Measurements from ENCODE around the gene MPRIP. TPM values are rescaled to one million over a fixed set of nuclear protein-coding genes. Genes with fewer than 3 reads are reported as not detected.

MPRIP gene
- total RNA-seq, 1 experiment from 2014 or later = 258 TPM

GRCh38 chr17:17242246-17242645 lies 200.0 kb downstream of the MPRIP start:
- H3K79me2 ChIP-seq (ENCODE audit: insufficient read depth, low read length) = no peaks in the 10 kb centered on the region
- CTCF ChIA-PET = no interaction called here
- TF ChIP-seq ATF3 (IDR thresholded peaks at IDR 0.05) (no peak), POLR2AphosphoS5 (IDR thresholded peaks at IDR 0.05; ENCODE audit: low read depth, low read length) (no peak)
- no peak overlapping the region for H3K4me2 ChIP-seq (ENCODE audit: low read length)
- POLR2A ChIA-PET = no interaction called here
- H3K27me3 ChIP-seq (ENCODE audit: insufficient read depth, low read length) = no peaks in the 10 kb centered on the region
- peaks cover 2 to 7% of the 10 kb centered on the region in 2 experiments; a peak in 1 of 4 replicates for H3K4me1 ChIP-seq (ENCODE audit: control insufficient read depth in 1 of 2, insufficient read depth in 2 of 2, low read length in 2 of 2)
- peaks cover 7 to 14% of the 10 kb centered on the region in 2 experiments; a peak in 2 of 4 replicates for H3K36me3 ChIP-seq (ENCODE audit: control insufficient read depth in 1 of 2, insufficient read depth in 2 of 2, low read length in 2 of 2)
- H2AFZ ChIP-seq (ENCODE audit: low read depth, low read length, poor library complexity, severe bottlenecking) = no peak overlapping the region
- no peaks in the 10 kb centered on the region for H3K9me3 ChIP-seq (ENCODE audit: control insufficient read depth in 1 of 2, insufficient read depth in 1 of 2, low read depth in 1 of 2, low read length in 2 of 2)
- H3K27ac ChIP-seq (ENCODE audit: low read depth, low read length) = no peak overlapping the region
- H3K9me2 ChIP-seq (ENCODE audit: insufficient read depth) = no peaks in the 10 kb centered on the region
- H3K4me3 ChIP-seq (replicated peaks in 1 of 2; ENCODE audit: low read depth in 1 of 2, low read length in 2 of 2) = no peak overlapping the region
- intact Hi-C loops (cut with micrococcal nuclease) = no loop called here
- no peak for DNase-seq (ENCODE audit: low read depth, low spot score)
- H3K9ac ChIP-seq (ENCODE audit: low read length) = no peak overlapping the region
- BruUV-seq (replicated peaks) = no TSS peak
- no peak for ATAC-seq
- RAD21 ChIA-PET (ENCODE audit: low non-redundant PET in 1 of 2, low total read pairs in 2 of 2, uncharacterized antibody in 2 of 2, unreplicated experiment in 2 of 2) = no interaction called here
- H4K20me1 ChIP-seq (ENCODE audit: insufficient read depth) = no peaks in the 10 kb centered on the region

Other genes starting within 250 kb of the MPRIP start
- not detected for gene TNFRSF13B, start 70.3 kb upstream of the MPRIP start, total RNA-seq (2021; ENCODE audit: unreplicated experiment)
- gene PLD6, start 163.9 kb downstream of the MPRIP start, total RNA-seq (2021; ENCODE audit: unreplicated experiment) = 15.6 TPM
- 23.7 TPM for gene FLCN, start 194.7 kb downstream of the MPRIP start, total RNA-seq (2021; ENCODE audit: unreplicated experiment)
- 99.0 TPM for gene COPS3, start 238.8 kb downstream of the MPRIP start, total RNA-seq (2021; ENCODE audit: unreplicated experiment)